ENCODE results near the gene CHD2.

- TF ChIP-seq CTCF (IDR thresholded peaks at IDR 0.05) (no peak), SIN3A (IDR thresholded peaks at IDR 0.05; ENCODE audit: borderline replicate concordance, insufficient read depth, low read depth, low read length) (no peak), POLR2AphosphoS5 (IDR thresholded peaks at IDR 0.05; ENCODE audit: low read depth, low read length) (no peak), TCF7L2 (IDR thresholded peaks at IDR 0.05; ENCODE audit: low read depth, low read length) (no peak)
These were observed 63.7 kb downstream of the CHD2 start for GRCh38 chr15:92963794-92964193.
